Ramos (cell line): ENCODE measurements around the gene ZEB2.

ENCODE experiments used
- in situ Hi-C: fragments of 300-500 bp; cut with MboI; formaldehyde crosslinking; loops from one replicate; pipeline ENCODE4 v1.14.3; 2022; ENCODE audit warnings: low sequenced_read_pairs; ENCODE audit not compliant: unreplicated experiment

Gene ZEB2

DNA sequence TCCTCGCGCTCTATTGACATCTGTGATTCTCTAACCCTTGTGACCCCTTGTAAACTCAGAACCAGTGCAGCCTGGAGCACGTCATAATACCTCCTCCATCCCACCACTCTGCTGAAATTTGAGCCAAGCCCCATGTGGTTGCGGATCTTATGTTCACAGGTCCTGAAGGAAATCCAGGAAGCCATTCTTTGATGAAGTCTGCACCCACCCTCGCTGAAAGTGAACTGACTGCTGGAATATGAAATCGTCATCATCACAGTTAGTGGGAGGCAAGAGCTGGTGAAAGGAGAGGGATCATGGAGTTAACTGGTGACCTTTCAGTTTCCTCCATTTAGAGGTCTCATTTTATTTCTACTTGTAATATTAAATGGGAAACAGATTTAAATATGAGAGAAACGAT is 21.6 kb downstream of the ZEB2 start:
- in situ Hi-C loops = no loop called here

DNA sequence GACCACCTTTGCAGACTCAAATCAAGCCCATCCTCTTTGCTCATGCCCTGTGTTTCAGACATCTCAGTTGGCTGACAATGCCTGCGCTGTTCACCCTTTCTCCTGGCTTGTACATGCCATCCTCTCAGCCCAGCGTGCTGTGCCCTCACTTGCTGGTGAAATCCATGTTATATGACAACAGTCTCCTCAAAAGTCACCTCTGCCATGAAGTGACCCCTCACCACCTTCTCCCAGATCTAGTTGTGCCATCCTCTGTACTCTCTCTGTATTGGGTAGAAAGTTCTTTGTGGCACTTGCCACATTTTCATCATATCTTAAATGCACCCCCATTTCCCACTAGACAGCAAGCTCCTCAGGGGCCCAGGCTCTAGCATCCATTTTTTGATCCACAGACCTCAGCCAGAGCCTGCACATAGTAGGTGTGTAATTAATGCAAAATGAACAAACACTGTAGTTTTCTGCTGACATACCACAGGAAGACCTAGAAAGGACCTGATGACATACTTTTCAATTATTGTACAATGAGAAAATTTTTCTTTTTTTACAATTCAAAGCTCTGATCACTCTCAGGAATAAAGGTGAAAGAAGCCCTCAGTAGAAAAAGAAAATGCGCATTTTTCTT is 22.8 kb downstream of the ZEB2 start:
- in situ Hi-C loops = no loop called here

DNA sequence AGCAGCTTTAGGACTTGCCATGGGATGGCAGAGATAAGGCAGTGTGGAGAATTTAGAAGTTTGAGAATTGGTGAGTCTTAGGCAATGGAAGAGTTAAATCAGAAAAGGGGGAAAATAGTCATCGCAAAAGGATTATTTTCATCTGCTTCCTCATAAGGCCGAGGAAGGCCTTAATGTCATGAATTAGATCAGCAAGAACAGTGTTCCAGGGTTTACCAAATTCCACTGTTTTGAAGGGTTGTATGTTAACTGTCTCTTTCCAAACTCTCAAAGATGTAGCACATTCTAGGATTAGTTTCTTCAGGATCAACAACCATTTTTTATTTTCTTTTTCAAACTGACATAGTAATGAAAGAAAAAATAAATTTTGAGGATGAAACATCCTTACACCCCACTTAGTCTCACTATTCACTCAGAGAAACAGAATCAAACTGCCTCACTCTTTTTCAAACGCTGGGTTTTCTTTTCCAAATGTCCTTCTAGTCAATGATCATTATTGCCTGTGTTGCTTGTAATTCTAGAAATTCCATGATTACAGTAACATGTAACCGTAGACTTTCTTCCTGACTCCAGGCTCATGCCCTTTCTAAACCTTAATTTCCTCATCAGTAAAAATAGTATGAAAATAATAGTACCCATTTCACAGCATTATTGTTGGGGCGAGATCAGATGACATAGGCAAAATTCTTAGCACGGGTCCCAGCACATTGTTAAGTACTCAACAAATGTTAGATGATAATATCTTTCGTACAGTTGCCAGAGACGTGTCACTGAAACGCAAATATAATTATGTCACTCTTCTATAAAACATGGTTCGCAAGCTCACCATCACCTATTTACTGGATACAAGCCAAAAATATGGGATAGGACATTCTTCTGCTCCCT is 23.6 kb downstream of the ZEB2 start:
- in situ Hi-C loops = no loop called here

GRCh38 chr2:144495227-144496091 is 24.5 kb downstream of the ZEB2 start:
- in situ Hi-C loops = no loop called here

DNA sequence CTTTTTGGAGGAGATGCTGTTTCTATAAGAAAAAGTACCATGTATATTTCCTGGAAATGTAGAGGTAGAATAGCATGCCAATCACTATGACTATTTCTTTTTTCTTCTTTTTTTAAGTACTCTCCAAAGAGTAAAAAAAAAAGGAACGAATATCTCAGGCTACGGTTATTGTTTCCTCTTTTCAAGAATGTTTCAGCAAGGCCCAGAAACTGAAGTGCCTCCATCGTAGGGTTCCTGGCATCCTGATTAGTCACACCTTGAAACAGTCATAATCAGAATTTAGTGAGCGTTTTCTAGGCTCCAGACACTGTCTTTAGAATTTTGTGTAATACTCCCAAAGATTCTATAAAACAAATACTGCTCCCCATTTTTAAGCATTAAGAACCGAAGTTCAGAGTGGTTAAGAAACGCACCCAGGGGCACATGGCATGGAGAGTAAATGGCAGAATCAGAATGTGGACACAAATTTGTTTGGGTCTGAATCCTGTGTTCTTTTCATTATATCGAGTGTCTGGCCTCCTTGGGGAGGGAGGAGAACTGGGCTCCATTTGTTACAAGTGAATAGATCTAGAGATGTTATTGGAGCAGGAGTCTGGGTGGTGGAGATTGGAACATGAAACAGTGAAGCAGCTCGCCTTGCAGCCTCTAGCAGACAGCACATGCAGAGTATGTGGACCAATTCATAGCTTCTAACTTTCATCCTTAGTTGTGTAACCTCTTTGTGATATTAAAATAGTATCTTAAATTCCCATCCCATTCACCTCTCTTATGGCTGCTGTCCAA is 26.7 kb downstream of the ZEB2 start:
- in situ Hi-C loops = no loop called here

DNA sequence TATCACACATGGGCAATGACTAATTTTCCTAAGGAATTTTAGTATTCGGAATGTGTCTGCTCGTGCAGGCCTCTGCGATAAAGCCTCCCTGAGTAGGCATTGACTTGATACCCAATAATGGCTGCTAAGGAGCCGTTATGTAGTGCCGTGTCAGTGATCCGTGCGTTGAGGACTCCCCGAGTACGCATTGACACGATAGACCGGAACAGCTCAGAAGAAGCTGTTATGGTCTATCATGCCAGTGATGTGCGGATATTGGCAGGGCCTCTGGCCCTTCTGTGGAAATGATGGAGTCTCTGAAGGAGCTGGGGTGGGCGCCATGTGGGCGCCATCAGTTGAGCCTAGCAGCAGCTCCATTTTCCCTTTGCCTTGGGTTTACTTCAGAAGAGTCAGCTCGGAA is 29.1 kb downstream of the ZEB2 start:
- in situ Hi-C loops = no loop called here

DNA sequence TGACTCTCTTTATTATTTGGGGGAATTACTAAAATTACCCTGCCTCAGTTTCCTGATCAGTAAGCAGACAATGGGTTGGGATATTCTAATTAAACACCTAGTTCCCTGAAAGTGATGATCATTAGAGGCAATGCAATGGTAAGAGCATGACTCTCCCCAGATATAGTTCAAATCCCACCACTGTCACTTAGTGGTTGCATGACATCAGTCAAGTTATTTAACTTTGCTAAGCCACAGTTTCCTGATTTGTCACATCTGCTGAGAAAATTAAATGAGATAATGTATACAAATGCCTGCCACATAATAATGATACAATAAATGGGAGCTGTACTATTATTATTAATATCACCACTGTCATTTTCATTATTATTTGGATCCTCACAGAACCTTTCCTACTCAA is 29.9 kb downstream of the ZEB2 start:
- in situ Hi-C loops = no loop called here

- in situ Hi-C loops = no loop called here
These were observed 30.5 kb downstream of the ZEB2 start for GRCh38 chr2:144489315-144489916.

DNA sequence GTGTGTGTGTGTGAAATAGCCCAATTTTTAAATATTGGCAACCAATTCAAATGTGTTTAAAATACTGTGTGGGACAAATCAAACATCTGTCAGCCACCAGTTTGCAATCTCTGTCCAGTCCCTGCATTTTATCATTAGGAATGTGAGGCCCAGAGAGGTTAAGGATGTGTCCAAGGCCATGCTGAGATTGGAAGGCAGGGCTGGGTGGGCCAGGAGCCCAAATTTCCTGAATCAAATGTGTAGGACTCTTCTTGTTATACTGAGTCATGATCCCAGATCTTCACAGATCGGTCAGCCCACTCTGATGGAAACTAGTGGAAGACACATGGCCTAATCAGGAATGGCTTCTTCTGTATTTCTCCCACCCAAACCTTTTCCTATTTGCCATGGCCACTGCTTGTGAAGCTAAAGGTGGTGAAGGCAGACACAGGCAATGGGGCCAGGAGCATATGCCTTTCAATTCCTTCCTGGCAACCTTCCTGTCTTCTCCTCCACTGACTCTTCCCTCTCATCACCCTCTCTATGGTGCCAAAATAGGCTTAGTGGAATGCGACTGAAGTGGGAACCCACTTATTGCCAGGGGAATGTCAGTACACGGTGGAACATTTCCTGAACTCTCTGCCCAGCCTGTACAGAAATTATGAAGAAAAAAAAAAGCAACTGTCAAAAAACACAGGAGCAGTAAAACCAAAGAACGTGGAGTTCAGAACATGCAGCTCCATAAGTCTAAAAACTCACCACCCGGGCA is 35.5 kb downstream of the ZEB2 start:
- in situ Hi-C loops = no loop called here

GRCh38 chr2:144481666-144482065 is 38.3 kb downstream of the ZEB2 start:
- in situ Hi-C loops = no loop called here

DNA sequence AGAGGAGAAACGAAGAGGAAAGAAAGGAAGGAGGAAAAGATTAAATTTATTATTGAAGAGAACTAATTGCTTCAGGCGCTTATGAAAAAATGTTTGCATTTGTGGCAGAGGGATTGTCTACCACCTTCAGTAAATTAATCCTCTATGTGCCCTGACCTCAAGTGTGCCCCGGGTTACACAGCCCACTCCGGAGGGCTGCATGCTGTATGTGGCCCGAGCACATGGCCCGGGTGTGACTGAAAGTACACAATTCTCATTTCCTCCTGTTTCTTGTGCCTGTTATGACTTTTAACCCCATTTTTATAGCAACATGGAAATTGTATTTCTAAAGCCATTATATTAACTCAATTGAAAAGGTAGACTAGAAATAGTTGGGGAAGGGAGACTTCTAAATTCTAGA is 38.8 kb downstream of the ZEB2 start:
- in situ Hi-C loops = no loop called here

- in situ Hi-C loops = no loop called here
These were observed 39.6 kb downstream of the ZEB2 start for GRCh38 chr2:144480285-144480684.

GRCh38 chr2:144479659-144480058 is 40.3 kb downstream of the ZEB2 start:
- in situ Hi-C loops = no loop called here

GRCh38 chr2:144479138-144479537 is 40.8 kb downstream of the ZEB2 start:
- in situ Hi-C loops = no loop called here

DNA sequence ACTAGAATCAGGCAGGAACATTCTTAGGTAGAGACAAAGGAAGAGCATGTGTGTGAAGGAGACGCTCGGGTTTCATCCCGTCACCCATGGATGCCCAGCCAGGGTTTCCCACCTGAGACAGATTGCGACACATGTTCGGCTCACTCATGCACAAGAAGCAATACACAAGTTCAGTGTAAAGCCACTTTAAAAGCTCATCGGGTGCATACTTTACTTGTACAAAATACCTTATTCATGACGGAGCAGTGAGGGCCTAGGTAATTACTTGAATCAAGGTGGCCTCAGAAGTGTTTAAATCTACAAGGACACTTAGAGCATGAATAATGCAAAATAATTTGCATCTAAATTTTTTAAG is 42.0 kb downstream of the ZEB2 start:
- in situ Hi-C loops = no loop called here

GRCh38 chr2:144477281-144477956 is 42.5 kb downstream of the ZEB2 start:
- in situ Hi-C loops = no loop called here

DNA sequence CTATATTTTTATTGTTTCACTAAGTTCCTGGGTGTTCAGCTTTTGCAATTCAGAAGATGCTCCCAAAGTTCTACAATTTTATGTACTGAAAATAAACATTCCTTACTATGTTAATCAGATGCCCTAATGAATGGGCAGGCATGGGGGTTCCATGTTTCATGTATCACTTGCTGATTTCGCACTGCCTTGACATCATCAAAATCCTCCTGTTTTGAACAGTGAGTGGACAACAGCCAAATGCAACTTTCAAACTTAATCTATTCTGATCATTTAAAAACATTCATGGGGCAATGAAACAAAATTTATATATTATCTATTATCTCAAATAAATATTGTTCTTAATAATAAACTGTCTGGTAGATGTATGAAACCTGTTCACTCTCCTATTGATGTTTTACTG is 43.2 kb downstream of the ZEB2 start:
- in situ Hi-C loops = no loop called here

DNA sequence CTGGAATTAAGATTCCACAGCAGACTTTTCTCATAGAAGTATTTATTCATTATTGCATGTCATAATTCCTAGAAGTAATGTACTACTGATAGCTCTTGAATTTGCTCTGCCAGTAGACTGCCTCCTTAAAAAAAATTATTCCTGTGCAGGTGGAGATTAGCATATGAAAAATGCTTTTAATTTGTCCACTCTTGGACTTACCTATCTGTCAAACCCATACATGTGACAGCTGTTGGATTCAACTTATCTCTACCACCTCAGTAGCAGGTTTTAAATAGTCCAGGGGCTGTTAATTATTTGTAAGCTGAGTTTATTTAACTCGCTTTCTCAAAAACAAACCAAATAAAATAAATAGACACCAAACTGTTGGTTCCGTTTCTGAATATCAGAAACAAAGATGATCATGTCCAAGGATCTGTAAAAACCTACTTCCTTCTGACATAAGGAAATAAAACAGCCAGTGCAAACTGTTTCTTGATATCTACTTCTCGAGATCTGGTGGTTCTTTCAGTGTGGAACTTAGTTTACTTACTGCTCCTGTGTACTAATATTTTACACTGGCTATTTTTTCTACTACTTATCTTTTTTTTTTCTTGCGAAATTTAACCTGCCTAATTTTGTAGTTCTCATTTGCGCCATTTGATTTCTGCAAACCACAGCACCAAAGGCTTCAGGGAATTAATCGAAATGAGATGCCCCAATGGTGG is 44.2 kb downstream of the ZEB2 start:
- in situ Hi-C loops = no loop called here
